HG03039 (cell line): ENCODE results near the gene UNC80.
A peak's percentile ranks its signal among the peaks of the same experiment; 100 is the strongest.

Source experiments
- ATAC-seq: cut with Tn5 transposase; IDR thresholded peaks from one replicate; pipeline ENCODE4 v1.9.1; 2021; ENCODE audit warnings: mild to moderate bottlenecking, moderate library complexity; ENCODE audit not compliant: unreplicated experiment

The UNC80 gene

DNA sequence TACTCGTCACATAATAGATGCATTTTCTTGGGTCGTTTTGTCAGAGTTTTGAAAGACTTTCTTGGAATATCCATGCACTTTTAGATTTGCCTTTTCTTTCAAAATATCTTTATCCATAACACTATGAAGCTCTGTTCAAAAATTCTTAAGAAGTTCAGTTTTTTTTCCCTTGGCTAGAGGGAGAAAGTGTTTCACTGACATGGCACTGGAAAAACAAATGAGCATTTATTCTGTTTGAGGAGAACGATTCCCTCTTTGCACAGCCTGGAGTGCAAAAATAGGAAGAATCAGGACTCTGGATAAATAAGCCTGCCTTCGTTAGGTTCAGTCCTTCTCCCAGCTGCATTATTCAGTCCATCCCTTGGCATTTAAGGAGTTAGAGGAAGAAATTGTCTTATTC is 139.9 kb downstream of the UNC80 start:
- no peak for ATAC-seq

DNA sequence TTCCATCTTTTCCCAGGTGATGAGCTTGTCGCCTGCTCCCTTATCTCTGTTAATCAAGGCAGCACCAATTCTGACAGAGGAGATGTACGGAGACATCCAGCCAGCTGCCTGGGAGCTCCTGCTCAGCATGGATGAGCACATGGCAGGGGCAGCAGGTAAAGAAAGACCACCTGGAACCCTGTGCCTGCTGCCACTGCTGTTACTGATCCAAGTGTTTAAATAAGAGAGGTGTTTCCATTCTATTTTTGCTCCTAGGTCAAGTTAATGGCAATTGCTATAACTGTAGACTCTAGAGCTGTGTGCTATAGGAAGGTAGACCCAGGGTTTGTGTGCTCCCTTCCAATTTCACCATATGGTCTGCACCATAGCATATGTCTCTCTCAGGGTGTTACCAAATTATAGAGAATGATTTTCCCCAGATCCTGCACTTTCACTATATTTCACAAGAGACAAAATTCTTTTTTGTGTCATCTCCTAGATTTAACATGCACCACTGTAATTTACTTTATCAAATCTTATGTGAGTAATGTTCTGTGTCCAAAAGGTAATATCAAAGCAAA is 142.2 kb downstream of the UNC80 start:
- no peak for ATAC-seq

DNA sequence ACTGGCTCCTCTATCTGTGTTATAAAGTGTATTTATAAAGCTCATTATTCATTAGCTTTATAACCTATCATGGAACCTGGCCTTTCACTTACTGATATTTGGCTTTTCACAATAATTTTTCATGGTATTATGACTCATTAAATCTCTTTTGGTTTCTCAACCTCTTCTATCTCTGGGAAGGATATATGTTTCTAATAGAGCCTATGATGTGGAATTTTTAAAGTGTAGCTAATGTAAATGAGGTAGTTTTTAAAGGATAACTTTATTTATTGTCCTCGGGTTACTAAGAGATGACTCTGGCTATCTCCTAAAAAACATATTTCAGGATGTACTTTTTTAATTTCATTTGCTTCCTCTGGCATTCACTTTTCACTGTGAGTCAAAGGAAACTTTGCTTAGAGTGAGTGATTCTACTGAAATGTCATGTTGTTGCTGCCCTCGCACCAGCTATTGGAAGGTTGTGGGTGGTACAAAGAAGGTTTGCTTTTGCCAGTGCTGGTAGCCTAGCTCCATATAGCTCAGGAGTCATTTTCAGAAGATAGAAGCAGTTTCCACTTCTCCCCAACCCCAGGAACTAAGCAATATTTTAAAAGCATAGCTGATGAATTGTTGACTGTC is 145.6 kb downstream of the UNC80 start:
- no peak for ATAC-seq

DNA sequence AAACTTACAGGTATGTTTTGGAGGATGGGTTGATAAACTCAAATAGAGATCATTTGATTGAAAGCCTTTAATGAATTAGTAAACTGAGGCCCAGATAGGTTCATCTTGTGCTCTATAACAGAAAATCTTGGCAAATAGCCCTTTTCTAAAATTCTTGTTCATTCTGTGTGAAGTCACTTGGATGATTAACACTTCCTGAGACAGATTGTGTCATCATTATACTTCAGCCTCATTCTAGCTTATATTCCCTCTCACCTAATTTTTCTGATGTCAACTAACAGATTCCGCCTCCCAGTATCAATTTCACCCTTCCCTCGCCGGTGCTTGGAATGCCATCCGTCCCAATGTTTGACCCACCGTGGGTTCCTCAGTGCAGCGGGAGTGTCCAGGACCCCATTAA is 146.6 kb downstream of the UNC80 start:
- ATAC-seq: no peak

DNA sequence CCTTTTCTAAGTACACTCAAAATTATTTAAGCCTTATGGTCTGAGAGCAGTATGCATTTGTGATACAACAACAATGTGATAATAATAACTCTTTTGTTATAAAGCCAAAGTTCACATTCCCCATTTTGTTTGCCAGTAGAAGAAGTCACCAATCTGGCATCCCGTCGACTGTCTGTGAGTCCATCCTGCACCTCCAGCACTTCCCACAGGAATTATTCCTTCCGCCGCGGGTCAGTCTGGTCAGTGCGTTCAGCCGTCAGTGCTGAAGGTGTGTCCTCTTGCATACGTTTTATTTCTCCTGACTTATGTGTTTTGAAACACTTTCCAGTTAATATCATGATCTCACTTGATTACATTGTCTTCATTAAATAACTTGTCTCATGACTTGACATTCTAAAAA is 150.5 kb downstream of the UNC80 start:
- no peak for ATAC-seq

DNA sequence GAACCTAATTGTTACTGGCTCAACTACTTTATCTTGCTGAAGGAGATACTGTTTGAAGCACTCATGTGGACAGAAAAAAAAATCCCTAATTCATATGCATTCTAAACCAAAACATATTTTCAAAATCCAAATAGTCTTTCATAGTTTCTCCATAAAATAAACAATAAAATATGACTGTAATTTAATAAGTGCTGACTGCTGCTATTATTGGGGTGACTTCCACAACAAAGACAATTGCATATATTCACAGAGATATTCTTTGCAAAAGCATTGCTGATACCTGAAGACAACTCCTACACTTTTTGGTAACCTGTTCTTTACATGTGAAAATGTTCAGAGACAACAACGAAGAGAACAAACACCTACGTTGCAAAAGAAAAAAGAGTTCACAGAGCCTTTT is 157.7 kb downstream of the UNC80 start:
- ATAC-seq: no peak

DNA sequence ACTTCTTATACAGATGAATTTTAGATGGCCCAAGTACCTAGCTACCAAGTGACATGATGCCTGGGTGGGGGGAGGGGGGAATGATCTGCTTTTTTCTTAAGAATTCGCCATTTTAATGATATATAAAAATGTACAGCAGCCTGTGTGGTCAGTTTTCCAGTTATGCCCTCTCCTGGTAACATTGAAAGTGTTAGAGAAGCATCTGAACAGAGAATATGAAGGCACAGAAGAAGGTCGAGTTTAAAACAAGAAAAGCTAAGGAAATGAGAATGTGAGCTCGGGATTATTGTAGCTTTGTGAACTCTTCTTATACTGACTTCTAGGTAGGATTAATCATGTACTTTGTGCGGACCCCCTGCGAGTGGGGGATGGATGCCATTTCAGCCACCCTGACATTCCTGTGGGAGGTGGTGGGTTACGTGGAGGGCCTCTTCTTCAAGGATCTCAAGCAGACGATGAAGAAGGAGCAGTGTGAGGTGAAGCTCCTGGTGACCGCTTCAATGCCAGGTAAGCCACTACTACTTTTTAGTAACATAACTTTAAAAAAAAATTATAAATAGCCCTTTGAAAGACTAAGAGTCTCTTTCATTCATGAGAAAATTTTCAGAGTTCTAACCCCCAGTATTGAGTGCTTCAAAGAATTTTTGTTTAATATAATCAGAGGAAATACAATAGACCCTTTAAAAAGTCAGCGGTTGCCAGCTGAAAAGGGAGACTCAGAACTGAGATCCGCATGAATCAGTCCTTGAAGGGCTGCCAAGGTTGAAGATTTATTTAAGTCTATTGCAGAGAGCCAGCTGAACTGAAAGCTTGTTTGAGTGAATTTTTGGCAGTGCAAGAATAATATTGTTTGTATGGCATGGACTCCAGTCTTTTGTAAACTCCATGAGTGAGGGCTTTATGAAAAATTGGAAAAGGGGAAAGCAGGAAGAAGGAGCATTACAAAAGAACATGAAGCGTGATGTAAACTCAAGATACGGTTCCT is 162.2 kb downstream of the UNC80 start:
- no peak for ATAC-seq

DNA sequence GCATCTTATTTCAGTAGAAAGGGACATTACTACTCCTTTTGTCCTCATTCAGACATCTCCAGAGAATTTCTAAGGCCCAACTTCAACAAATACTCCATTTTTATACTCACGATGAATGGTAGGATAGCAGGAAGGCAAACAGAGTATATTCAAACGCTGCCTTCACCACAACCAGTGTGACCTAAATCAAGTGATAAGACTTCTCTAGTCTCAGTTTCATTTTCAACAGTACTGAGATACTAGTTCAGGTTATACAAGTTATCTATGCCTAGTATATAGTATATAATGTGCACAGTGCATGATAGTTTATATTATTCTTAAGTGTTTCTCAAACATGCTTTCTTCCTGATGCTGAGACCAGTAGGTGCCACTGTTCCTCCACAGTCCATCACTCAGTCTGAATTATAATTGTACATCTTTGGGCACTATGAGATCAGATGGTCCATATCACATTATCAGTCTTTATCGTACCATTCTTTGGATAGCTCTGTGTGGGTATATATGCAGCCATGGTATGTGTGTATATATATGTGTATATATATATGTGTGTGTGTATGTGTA is 164.6 kb downstream of the UNC80 start:
- no peak for ATAC-seq

DNA sequence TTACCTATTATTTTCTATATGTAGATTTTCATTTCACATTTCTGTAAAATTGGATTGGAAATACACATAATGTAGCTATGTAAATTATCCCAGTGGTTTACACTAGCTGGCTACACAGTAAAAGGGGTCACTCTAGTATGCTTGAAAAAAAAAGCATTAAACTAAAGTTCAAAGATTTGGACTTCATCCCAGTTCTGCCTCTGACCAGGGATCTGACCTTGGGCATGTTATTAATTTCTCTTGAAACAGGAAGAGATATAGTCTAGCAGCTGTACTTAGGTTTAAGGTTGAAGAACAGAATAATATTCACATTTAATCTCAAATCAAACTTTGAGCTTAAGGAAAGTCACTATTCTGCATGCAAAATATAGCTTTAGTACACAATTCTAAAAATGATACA is 166.3 kb downstream of the UNC80 start:
- ATAC-seq: no peak

DNA sequence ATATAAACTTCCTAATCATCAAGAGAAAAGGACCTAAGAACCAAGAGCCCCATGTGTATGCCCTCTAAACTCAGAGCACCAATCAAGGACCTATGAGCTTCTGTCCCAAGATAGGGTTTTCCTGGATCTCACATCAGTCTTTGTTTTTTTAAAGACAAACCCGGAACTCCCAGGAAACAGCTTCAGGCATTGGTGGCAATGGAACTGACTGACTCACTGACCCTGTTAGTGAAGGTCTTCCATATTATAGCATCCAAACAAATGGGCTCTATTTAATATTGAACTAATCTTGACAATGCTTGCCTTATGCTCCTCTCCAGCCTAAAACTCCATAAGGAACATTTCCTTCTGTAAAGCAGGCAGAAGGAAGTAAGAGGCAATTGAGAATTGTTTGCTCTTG is 167.3 kb downstream of the UNC80 start:
- ATAC-seq: no peak

DNA sequence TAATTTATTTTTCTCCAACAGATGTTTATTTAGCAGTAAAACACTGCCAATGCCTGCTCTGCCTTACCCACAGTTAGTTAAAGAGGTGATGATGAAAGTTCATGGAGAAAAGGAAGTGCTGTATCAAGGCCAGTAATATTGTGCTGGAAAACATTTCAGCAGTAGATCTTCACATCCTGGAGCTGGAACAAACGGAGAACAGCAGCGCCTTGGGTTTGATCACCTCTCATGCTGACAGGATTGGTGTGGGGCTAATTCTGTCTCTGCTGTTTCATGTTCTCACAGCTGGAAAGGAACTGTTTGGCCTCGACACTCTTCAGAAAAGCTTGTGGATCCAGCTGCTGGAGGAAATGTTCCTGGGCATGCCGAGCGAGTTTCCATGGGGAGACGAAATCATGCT is 169.3 kb downstream of the UNC80 start:
- no peak for ATAC-seq

DNA sequence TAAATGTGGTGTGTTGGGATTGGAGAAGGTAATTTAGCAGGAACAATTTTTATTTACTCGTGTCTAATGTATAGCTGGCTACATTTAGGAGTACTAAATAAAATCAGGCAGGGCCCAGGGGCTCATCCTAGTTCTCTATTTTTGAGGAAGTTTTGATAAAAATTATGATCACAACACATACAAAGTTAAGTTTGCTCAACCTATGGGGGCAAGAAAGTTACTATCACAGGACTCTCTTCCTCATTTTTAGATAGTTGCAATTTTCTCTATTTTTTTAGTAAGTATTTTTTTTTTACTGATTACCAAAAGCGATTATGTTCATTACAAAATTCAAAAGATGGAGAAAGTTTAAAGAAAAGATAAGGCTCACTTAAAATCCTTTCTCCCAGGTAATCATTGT is 170.8 kb downstream of the UNC80 start:
- no peak for ATAC-seq

DNA sequence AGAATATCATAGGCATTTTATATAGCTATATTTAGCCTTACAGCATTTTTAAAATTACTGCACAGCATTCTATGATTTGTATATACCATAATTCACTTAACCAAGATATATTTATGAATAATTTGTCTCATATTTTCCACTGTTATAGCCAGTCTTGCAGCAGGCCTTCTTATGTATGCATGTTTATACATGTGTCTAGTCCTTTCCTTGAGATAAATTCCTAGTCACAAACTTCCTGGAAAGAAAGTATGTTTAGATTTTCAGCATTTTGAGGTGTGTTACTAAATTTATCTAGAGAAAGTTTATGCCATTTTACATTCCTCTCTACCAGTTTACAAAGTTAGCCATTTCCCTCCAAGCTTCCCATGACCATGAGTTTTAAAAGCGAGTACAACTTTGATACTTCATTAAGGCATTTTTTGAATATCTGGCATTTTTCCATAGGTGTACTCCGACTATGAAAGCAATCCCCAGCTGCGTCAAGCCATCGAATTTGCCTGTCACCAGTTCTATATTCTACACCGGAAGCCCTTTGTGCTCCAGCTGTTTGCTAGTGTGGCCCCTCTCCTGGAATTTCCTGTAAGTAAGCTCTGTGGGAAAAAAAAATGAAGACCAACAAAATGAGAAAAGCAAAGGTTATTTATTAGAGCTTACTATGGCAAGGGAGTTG is 171.4 kb downstream of the UNC80 start:
- no peak for ATAC-seq

DNA sequence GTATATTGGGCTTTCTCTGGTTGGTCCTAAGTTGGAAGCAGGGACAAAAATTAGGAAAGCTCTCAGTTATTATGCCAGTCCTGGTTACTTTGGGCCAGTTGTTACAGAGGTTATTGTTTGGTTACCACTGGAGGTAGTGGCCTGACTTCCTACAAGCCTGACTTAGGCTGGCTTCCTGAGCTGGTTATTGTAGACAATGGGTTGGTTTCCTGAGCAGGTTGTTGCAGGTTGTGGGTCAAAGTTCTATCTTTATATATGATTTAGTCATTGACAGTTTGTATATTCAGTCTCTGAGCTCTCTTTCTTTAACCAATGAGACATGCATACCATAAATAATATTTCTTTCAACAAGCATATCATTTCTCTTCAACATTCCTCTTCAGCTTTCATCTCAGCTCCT is 172.1 kb downstream of the UNC80 start:
- no peak for ATAC-seq

DNA sequence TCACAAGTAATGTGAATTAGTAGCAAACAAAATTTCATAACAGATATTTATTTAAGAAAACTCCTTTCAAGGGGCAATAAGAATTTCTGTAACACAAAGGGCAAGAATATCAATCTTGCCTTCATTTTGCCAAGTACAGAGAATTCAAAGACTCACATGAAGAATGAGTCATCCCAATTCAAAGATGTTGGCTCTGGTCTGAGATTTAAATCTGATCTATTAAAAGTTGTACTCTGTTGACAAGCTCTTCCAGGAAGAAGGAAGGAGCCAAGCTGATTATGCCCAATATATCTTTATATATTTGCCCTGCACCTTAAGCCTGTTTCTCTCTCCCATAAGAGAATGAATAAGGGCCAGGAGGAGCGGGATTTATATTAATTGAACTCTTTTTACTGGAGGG is 174.9 kb downstream of the UNC80 start:
- ATAC-seq: no peak

DNA sequence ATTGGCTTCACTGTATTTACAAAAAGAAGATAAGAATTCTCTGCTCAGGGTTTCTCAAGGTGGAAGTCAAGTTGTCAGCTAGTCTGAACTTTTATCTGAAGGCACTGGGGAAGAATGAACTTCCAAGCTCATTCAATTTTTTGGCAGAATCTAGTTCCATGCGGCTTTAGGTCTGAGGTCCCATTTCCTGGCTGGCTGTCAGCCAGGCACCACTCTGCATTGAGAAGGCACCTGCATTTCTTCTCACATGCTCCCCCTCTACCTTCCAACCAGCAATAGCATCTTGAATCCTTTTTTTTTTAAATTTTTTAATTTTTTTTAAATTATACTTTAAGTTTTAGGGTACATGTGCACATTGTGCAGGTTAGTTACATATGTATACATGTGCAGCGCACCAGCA is 184.6 kb downstream of the UNC80 start:
- no peak for ATAC-seq

DNA sequence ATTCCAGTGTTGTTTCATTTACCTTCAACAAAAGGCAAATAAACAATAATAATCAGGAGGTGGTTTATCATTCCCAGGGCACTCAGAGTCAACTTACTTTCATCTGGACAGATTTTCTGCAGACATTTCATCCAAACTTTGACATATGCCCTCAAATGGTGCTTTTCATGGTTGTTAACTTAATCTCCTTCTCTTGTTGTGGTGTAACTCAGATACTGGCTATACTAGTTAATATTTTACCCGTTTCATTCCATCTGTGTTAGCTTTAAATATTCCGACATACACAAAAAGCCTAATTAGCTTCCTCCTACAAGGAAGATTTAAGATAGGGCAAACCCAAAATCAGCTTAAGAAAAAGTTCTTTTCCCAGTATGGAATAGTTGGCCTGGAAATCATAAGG is 186.4 kb downstream of the UNC80 start:
- ATAC-seq: no peak

DNA sequence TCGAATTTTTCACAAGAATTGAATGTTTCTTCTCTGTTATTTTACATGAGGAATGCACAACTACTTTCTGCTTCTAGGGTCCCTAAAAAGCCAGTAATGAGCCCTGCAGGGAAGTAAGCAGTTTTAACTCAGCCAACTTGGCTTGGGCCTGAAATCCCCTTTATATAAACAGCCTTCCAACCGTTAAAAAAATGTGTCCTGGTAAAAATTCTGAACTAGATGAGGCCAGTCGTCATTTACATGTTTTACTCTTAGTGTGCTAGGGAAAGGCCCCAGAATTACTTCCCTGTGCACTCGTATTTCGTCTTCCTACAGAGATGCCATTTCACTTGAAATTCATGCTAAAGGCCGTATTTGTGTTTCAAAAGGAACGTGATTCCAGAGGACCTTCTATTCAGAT is 188.4 kb downstream of the UNC80 start:
- no peak for ATAC-seq

DNA sequence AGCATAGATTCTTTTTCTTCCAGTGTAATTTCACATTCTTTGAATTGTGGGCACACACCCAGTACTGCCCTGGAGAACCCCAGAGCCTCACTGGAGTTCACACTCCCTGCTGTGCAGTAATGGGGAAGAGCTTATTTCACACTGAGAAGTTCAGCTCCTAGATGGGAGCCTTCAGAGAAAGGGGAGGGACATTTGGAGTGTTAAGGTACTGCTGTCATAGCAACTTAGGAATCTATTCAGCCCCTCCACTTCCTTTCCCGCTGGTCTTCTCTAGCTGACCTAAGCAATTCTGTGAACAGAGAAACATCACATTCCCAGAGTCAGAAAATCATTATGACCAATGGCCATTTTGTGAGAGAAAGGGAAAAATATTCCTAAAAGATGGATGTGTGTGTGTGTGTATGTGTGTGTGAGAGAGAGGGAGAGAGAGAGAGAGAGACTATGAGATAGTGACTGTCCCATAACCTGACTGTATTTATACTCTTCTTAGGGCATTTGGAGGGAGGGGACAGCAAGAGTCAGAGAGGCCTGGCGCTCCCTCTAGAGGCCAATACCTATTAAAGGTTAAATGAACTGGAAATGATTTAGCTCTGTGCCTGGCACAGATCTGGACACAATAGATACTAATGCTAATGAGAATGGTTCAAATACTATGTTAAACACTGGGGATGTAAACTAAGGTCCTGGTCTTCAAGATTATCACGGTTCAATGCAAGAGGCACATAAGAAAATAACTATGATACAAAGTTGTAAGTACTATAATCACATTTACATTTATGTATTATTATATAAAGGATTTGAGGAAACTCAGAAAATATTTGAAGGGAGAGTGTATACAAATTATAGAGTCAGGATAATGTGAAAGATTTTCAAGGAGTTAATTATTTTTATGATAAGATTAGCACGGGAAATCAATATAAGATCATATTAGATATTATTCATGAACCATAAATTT is 189.3 kb downstream of the UNC80 start:
- ATAC-seq: peak; percentile 92

DNA sequence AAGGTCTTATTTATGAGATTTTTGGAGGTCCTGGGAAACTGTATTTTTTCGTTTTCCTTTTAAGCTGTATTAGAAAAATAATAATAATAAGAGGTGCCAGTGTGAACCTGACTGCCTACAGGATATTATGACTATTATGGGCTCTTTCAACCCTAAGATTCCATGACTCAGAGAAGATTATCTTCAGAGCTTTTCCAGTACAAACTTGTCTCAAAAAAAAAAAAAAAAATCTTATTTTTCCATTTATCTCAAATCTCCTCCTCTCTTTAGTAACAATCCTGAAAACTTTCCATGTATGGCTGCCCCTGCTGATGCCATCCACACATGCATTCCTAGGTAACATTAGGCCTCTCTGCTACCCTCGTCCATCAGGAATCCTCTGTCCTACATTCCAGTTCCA is 194.1 kb downstream of the UNC80 start:
- ATAC-seq: no peak
